ENCODE results near the gene ABCE1. TPM values are rescaled to one million over a fixed set of nuclear protein-coding genes. Genes with fewer than 3 reads are reported as not detected.

The ABCE1 gene
- total and polyA plus RNA-seq, 11 donors = 12.7 to 48.9 (median 40.1) TPM

GRCh38 chr4:145156986-145157385, 58.9 kb downstream of the ABCE1 start:
- WGBS, 4 donors = 94 to 99% (median 98%) methylated on average over 2 of the region's 2 CpGs
- ATAC-seq (no peak), DNase-seq (no peak)
- Histone ChIP-seq H3K36me3 (peaks cover 0 to 97% (median 77%) of the 10 kb centered on the region in 9 donors), H3K4me1 (peaks cover 0 to 22% (median 5%) of the 10 kb centered on the region in 12 donors), H3K9me3 (no peaks in the 10 kb centered on the region), H3K27ac (no peak overlapping the region), H3K4me3 (no peak overlapping the region), H3K27me3 (no peaks in the 10 kb centered on the region)
- TF ChIP-seq POLR2A (IDR thresholded peaks at IDR 0.05) (no peak), CTCF (IDR thresholded peaks at IDR 0.05) (no peak)
- intact Hi-C loops (cut with DNase I) = loop anchor here in 8 of 10 donors (2.0 to 10.0 kb wide), 7 partner anchors 40 to 462 kb away; partner anchors contain the start of gene MMAA (in 6 of the 8)

GRCh38 chr4:145161549-145161948, 63.4 kb downstream of the ABCE1 start:
- no peaks in the 10 kb centered on the region for H3K27me3 ChIP-seq
- no peak for ATAC-seq
- no peaks in the 10 kb centered on the region for H3K9me3 ChIP-seq
- peaks cover 0 to 97% (median 85%) of the 10 kb centered on the region in 9 donors for H3K36me3 ChIP-seq
- H3K4me1 ChIP-seq = no peaks in the 10 kb centered on the region
- intact Hi-C loops (cut with DNase I) = no loop called here
- H3K27ac ChIP-seq = no peak overlapping the region
- no peak for TF ChIP-seq CTCF (IDR thresholded peaks at IDR 0.05)
- no peak for TF ChIP-seq POLR2A (IDR thresholded peaks at IDR 0.05)
- H3K4me3 ChIP-seq = no peak overlapping the region
- no peak for DNase-seq
- 43 to 50% (median 46%) methylated on average over 2 of the region's 2 CpGs for WGBS, 4 donors

DNA sequence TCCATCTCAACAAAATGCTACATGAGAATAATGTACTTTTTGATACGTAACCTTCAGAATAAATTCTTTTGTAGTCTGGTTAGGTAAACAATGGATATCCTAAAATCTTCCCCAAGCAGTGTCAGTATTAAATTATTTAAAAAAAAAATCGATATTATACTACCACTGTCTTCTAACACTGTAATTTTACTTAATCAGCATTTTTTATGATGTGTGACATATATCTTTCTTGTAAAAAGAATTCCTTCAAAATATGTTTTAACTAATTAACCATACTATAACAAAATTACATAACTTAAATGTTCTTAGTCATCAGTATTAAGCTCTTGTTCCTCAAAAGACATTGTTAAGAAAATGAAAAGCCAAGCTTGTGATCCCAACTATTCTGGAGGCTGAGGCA, 69.8 kb downstream of the ABCE1 start:
- DNase-seq (no peak), ATAC-seq (no peak)
- 93 to 99% (median 97%) methylated on average over 2 of the region's 2 CpGs for WGBS, 4 donors
- Histone ChIP-seq H3K9me3 (no peaks in the 10 kb centered on the region), H3K36me3 (peaks cover 0 to 88% (median 60%) of the 10 kb centered on the region in 9 donors), H3K27ac (no peak overlapping the region), H3K4me1 (peaks cover 0 to 19% (median 10%) of the 10 kb centered on the region in 12 donors), H3K27me3 (no peaks in the 10 kb centered on the region), H3K4me3 (no peak overlapping the region)
- intact Hi-C loops (cut with DNase I) = no loop called here
- TF ChIP-seq POLR2A (IDR thresholded peaks at IDR 0.05) (no peak), CTCF (IDR thresholded peaks at IDR 0.05) (no peak)

- ATAC-seq = no peak
- Histone ChIP-seq H3K4me1 (peaks cover 0 to 19% (median 10%) of the 10 kb centered on the region in 12 donors), H3K4me3 (no peak overlapping the region), H3K27ac (no peak overlapping the region), H3K27me3 (no peaks in the 10 kb centered on the region), H3K36me3 (peaks cover 0 to 87% (median 58%) of the 10 kb centered on the region in 9 donors), H3K9me3 (no peaks in the 10 kb centered on the region)
- TF ChIP-seq CTCF (IDR thresholded peaks at IDR 0.05) = no peak
- no peak for TF ChIP-seq POLR2A (IDR thresholded peaks at IDR 0.05)
- WGBS, 4 donors = 86 to 93% (median 91%) methylated on average over 2 of the region's 2 CpGs
- intact Hi-C loops (cut with DNase I) = no loop called here
- no peak for DNase-seq
These were observed 70.6 kb downstream of the ABCE1 start for GRCh38 chr4:145168581-145169187.

All from heart left ventricle (tissue), 16 donors.